Muscle layer of duodenum (tissue), 2 donors: ENCODE results near the gene B3GALT5.

Experiments
- H3K27ac ChIP-seq: one replicate; pipeline ENCODE4 v1.7.0; 2013; ENCODE audit warnings: mild to moderate bottlenecking, low read length
- H3K27me3 ChIP-seq: one replicate; pipeline ENCODE4 v1.7.0; 2013; ENCODE audit warnings: low read depth, mild to moderate bottlenecking, control low read depth, low read length
- H3K36me3 ChIP-seq, 2 donors: one replicate each; pipeline ENCODE4 v1.7.0; 2013; ENCODE audit warnings: low read length in 2 of 2, control low read depth in 1 of 2, mild to moderate bottlenecking in 1 of 2; ENCODE audit not compliant: insufficient read depth in 2 of 2, control insufficient read depth in 1 of 2
- H3K4me1 ChIP-seq, 2 donors: one replicate each; pipeline ENCODE4 v1.7.0; 2013; ENCODE audit warnings: low read length in 2 of 2, mild to moderate bottlenecking in 2 of 2, control low read depth in 1 of 2, moderate library complexity in 1 of 2; ENCODE audit not compliant: insufficient read depth in 2 of 2, control insufficient read depth in 1 of 2
- H3K4me3 ChIP-seq, 2 donors: one replicate each; pipeline ENCODE4 v1.7.0; 2013; ENCODE audit warnings: low read length in 2 of 2, low read depth in 1 of 2, mild to moderate bottlenecking in 1 of 2
- H3K9me3 ChIP-seq, 2 donors: one replicate each; pipeline ENCODE4 v1.7.0; 2013; ENCODE audit warnings: low read length in 2 of 2, control low read depth in 1 of 2, mild to moderate bottlenecking in 1 of 2; ENCODE audit not compliant: control insufficient read depth in 1 of 2
- donor health status: healthy.

B3GALT5 gene

DNA sequence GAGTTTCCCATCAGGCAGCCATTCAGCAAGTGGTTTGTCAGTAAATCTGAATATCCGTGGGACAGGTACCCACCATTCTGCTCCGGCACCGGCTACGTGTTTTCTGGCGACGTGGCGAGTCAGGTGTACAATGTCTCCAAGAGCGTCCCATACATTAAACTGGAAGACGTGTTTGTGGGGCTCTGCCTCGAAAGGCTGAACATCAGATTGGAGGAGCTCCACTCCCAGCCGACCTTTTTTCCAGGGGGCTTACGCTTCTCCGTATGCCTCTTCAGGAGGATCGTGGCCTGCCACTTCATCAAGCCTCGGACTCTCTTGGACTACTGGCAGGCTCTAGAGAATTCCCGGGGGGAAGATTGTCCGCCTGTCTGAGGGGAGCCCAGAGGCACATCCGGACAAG, 48.4 kb downstream of the B3GALT5 start:
- H3K9me3 ChIP-seq, result no peaks in the 10 kb centered on the region
- no peak overlapping the region for H3K4me3 ChIP-seq
- H3K27me3 ChIP-seq, result no peaks in the 10 kb centered on the region
- no peaks in the 10 kb centered on the region for H3K36me3 ChIP-seq
- no peak overlapping the region for H3K27ac ChIP-seq
- peaks cover 10 to 11% of the 10 kb centered on the region in 2 donors for H3K4me1 ChIP-seq

- H3K36me3 ChIP-seq, result no peaks in the 10 kb centered on the region
- no peaks in the 10 kb centered on the region for H3K27me3 ChIP-seq
- H3K4me1 ChIP-seq, result peaks cover 10 to 11% of the 10 kb centered on the region in 2 donors
- no peaks in the 10 kb centered on the region for H3K9me3 ChIP-seq
- no peak overlapping the region for H3K27ac ChIP-seq
- no peak overlapping the region for H3K4me3 ChIP-seq
Observed at GRCh38 chr21:39661740-39662139, 49.0 kb downstream of the B3GALT5 start.

GRCh38 chr21:39662411-39662953, 49.7 kb downstream of the B3GALT5 start:
- H3K27ac ChIP-seq, result no peak overlapping the region
- H3K36me3 ChIP-seq, result no peaks in the 10 kb centered on the region
- no peaks in the 10 kb centered on the region for H3K9me3 ChIP-seq
- H3K27me3 ChIP-seq, result no peaks in the 10 kb centered on the region
- peaks cover 10 to 11% of the 10 kb centered on the region in 2 donors for H3K4me1 ChIP-seq
- H3K4me3 ChIP-seq, result no peak overlapping the region

GRCh38 chr21:39663066-39663465, 50.3 kb downstream of the B3GALT5 start:
- no peaks in the 10 kb centered on the region for H3K36me3 ChIP-seq
- H3K4me1 ChIP-seq, result peaks cover 10 to 11% of the 10 kb centered on the region in 2 donors
- H3K9me3 ChIP-seq, result no peaks in the 10 kb centered on the region
- H3K4me3 ChIP-seq, result no peak overlapping the region
- H3K27me3 ChIP-seq, result no peaks in the 10 kb centered on the region
- H3K27ac ChIP-seq, result no peak overlapping the region

DNA sequence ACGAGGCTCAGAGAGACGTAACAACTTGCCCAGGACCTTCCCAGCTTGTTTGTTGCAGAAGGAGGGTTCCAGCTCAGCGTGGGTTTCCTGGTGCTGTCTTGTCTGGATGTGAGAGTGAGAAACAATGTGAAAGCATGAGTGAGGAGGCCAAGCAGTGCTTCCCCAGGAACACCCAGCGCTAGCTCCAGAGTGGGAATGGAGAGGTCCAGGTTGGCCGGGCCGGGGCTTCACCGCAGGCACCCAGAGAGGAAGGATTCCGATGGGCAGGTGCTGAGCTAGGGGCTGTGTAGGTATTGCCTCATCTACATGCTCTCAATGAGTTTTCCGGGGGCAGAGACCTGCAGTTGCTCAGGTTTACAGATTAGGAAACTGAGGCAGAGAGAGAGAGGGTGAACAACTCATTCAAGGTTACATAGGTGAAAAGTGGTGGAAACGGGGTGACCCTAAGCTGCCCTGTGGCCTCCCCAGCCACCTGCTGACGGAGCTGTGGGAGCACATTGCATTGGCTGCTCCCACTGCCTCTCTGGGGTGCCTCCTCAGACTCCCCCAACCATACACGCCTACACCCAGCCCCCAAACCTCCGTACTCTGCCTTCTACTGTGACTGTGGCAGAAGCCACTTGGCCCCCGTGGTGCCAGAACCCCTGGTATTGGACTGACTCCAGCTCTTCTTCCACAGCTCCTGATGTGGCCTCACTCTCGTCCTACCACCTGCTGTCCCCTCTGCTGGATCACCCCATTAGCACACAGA, 51.2 kb downstream of the B3GALT5 start:
- Histone ChIP-seq H3K27me3 (no peaks in the 10 kb centered on the region), H3K27ac (no peak overlapping the region), H3K9me3 (no peaks in the 10 kb centered on the region), H3K4me3 (no peak overlapping the region), H3K36me3 (no peaks in the 10 kb centered on the region), H3K4me1 (peaks cover 10 to 11% of the 10 kb centered on the region in 2 donors)

DNA sequence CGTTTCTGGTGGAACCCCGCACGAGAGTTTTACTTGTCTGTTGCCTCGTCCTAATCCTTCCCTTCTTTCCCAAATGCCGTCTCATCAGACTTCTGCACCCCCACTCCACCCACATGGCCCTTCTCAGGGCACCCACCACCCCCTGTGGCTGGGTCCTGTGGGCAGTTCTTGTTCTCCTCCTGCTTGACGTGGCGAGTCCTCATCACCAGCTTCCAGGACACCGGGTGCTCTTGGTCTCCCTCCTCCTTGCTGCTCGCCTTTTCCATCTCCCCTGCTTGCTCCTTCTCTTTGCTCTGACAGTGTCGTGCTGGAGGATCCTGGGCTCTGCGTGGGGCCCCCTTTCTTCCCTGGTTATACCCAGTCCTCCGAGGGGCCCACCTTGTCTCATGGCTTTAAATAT, 51.8 kb downstream of the B3GALT5 start:
- H3K27me3 ChIP-seq, result no peaks in the 10 kb centered on the region

DNA sequence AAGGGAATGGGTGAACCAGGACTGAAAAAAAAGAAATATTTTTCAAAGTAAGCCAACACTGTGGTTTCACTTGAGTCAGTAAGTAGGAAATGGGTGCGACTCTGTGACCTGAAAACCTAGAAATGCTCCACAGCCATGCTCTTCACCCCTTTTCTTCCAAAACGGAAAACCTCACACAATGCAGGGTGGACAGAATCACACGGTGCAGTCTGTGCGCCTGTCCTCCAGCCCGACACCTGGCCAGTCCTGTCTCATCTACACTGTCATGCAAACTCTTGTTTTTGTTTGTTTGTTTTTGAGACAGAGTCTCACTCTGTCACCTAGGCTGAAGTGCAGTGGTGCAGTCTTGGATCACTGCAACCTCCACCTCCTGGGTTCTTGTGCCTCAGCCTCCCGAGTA, 53.3 kb downstream of the B3GALT5 start:
- Histone ChIP-seq H3K36me3 (no peaks in the 10 kb centered on the region), H3K4me3 (no peak overlapping the region), H3K9me3 (no peaks in the 10 kb centered on the region), H3K27ac (no peak overlapping the region), H3K4me1 (no peaks in the 10 kb centered on the region), H3K27me3 (no peaks in the 10 kb centered on the region)

More for the DNA sequence above, 51.8 kb downstream of the B3GALT5 start:
- Histone ChIP-seq H3K4me1 (peaks cover 9 to 10% of the 10 kb centered on the region in 2 donors), H3K9me3 (no peaks in the 10 kb centered on the region), H3K27ac (no peak overlapping the region), H3K36me3 (no peaks in the 10 kb centered on the region), H3K4me3 (no peak overlapping the region)

- no peaks in the 10 kb centered on the region for H3K27me3 ChIP-seq
- no peaks in the 10 kb centered on the region for H3K4me1 ChIP-seq
- H3K27ac ChIP-seq, result no peak overlapping the region
- H3K4me3 ChIP-seq, result no peak overlapping the region
- no peaks in the 10 kb centered on the region for H3K9me3 ChIP-seq
- H3K36me3 ChIP-seq, result no peaks in the 10 kb centered on the region
Observed at GRCh38 chr21:39666681-39667315, 54.1 kb downstream of the B3GALT5 start.

- Histone ChIP-seq H3K9me3 (no peaks in the 10 kb centered on the region), H3K36me3 (no peaks in the 10 kb centered on the region), H3K27ac (no peak overlapping the region), H3K4me3 (no peak overlapping the region), H3K4me1 (no peaks in the 10 kb centered on the region), H3K27me3 (no peaks in the 10 kb centered on the region)
Observed at GRCh38 chr21:39667353-39667891, 54.7 kb downstream of the B3GALT5 start.

DNA sequence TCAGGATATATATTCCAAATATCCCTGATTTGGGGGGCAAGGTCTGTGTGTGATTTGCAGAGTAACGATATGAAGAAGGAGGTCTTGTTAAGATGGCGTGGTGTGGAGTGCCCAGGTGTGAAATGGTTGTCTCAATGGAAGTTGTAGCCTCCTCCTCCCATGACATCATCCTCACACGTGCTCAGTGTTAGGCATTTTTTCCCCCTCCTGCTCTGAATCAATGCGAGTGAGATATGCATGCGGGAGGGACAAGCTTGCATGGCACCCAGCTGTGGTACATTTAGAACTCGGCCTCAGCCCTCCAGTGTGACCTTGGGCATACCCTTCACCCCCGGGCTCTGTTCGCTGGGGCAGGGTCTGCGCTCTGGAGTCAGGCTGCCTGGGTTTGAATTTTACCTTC, 55.6 kb downstream of the B3GALT5 start:
- Histone ChIP-seq H3K27ac (no peak overlapping the region), H3K9me3 (no peaks in the 10 kb centered on the region), H3K4me1 (no peaks in the 10 kb centered on the region), H3K4me3 (no peak overlapping the region), H3K27me3 (no peaks in the 10 kb centered on the region), H3K36me3 (no peaks in the 10 kb centered on the region)

GRCh38 chr21:39669485-39669884, 56.7 kb downstream of the B3GALT5 start:
- H3K27ac ChIP-seq, result no peak overlapping the region
- H3K27me3 ChIP-seq, result no peaks in the 10 kb centered on the region
- peaks cover 0 to 3% of the 10 kb centered on the region in 2 donors for H3K4me1 ChIP-seq
- no peaks in the 10 kb centered on the region for H3K9me3 ChIP-seq
- no peaks in the 10 kb centered on the region for H3K36me3 ChIP-seq
- no peak overlapping the region for H3K4me3 ChIP-seq
